HG02571 (cell line): ENCODE measurements around the gene FLRT2.

Experiments used
- ATAC-seq: cut with Tn5 transposase; IDR thresholded peaks from one replicate; pipeline ENCODE4 v1.9.1; 2021; ENCODE audit warnings: mild to moderate bottlenecking, moderate library complexity; ENCODE audit not compliant: unreplicated experiment

The FLRT2 gene

GRCh38 chr14:85528897-85529631 lies 880 bp upstream of the FLRT2 start:
- ATAC-seq: no peak

GRCh38 chr14:85530626-85531025 lies 682 bp downstream of the FLRT2 start:
- ATAC-seq: no peak

- ATAC-seq: no peak
These were observed 1.2 kb downstream of the FLRT2 start for GRCh38 chr14:85531141-85531586.

- ATAC-seq: no peak
These were observed 1.8 kb downstream of the FLRT2 start for GRCh38 chr14:85531587-85532373.

- no peak for ATAC-seq
These were observed 2.6 kb downstream of the FLRT2 start for GRCh38 chr14:85532374-85533022.

GRCh38 chr14:85533023-85533860 lies 3.3 kb downstream of the FLRT2 start:
- ATAC-seq: no peak

GRCh38 chr14:85533861-85534291 lies 3.9 kb downstream of the FLRT2 start:
- ATAC-seq: no peak

GRCh38 chr14:85534458-85535293 lies 4.7 kb downstream of the FLRT2 start:
- no peak for ATAC-seq

GRCh38 chr14:85535321-85535720 lies 5.4 kb downstream of the FLRT2 start:
- no peak for ATAC-seq

GRCh38 chr14:85535991-85536832 lies 6.3 kb downstream of the FLRT2 start:
- ATAC-seq: no peak

- ATAC-seq: no peak
These were observed 6.9 kb downstream of the FLRT2 start for GRCh38 chr14:85536833-85537190.

- ATAC-seq: no peak
These were observed 7.6 kb downstream of the FLRT2 start for GRCh38 chr14:85537526-85537925.

- no peak for ATAC-seq
These were observed 8.7 kb downstream of the FLRT2 start for GRCh38 chr14:85538636-85539035.

GRCh38 chr14:85539510-85539909 lies 9.6 kb downstream of the FLRT2 start:
- no peak for ATAC-seq

- no peak for ATAC-seq
These were observed 12.7 kb downstream of the FLRT2 start for GRCh38 chr14:85542623-85543022.

GRCh38 chr14:85545738-85546137 lies 15.8 kb downstream of the FLRT2 start:
- no peak for ATAC-seq

GRCh38 chr14:85546390-85546789 lies 16.4 kb downstream of the FLRT2 start:
- no peak for ATAC-seq

GRCh38 chr14:85549697-85550096 lies 19.8 kb downstream of the FLRT2 start:
- ATAC-seq: no peak

- ATAC-seq: no peak
These were observed 24.2 kb downstream of the FLRT2 start for GRCh38 chr14:85554106-85554505.
